WTC11 (cell line): Measurements from ENCODE around the gene CNOT9. TPM values are rescaled to one million over a fixed set of nuclear protein-coding genes. Genes with fewer than 3 reads are reported as not detected.

Source experiments
- ATAC-seq: fragments of 200-7000 bp; cut with Tn5 transposase; 2 replicates; pipeline ENCODE4 v1.10.0; 2021; ENCODE audit warnings: mild to moderate bottlenecking, moderate library complexity
- CTCF ChIA-PET: fragments of 300-600 bp; sonication (Branson Sonifier 250); formaldehyde crosslinking; loops from one replicate; lab custom pipeline; 2021; ENCODE audit warnings: antibody characterized with exemption; lab: Charles Lee
- POLR2A ChIA-PET: fragments of 350-600 bp; sonication (Branson Sonifier 250); formaldehyde crosslinking; loops from one replicate; lab custom pipeline; 2021; ENCODE audit warnings: antibody characterized with exemption; lab: Charles Lee
- DNase-seq: peaks from one replicate; pipeline ENCODE4 v3.0.0; 2021; ENCODE audit warnings: low spot score
- H3K27ac Mint-ChIP-seq: 2 replicates; pipeline ENCODE4 v1.8.0; 2021; ENCODE audit warnings: mixed read lengths
- H3K27me3 Mint-ChIP-seq: 2 replicates; pipeline ENCODE4 v1.8.0; 2021; ENCODE audit warnings: low read depth, mild to moderate bottlenecking, moderate library complexity, mixed read lengths
- H3K36me3 Mint-ChIP-seq: 2 replicates; pipeline ENCODE4 v1.8.0; 2021; ENCODE audit warnings: mixed read lengths
- H3K4me1 Mint-ChIP-seq: 2 replicates; pipeline ENCODE4 v1.8.0; 2022; ENCODE audit warnings: mixed read lengths
- H3K4me3 Mint-ChIP-seq: 2 replicates; pipeline ENCODE4 v1.8.0; 2021; ENCODE audit warnings: mild to moderate bottlenecking, moderate library complexity, mixed read lengths
- H3K9me3 Mint-ChIP-seq: 2 replicates; pipeline ENCODE4 v1.8.0; 2021; ENCODE audit warnings: mixed read lengths
- ATF2 ChIP-seq: sonication (generic); formaldehyde crosslinking; IDR thresholded peaks from 2 replicates; pipeline ENCODE4 v1.8.1; 2022; ENCODE audit warnings: low read depth, missing genetic modification reagents, borderline replicate concordance
- ATF3 ChIP-seq: sonication (generic); formaldehyde crosslinking; conservative IDR thresholded peaks from 2 replicates; pipeline ENCODE4 v1.8.1; 2022; ENCODE audit warnings: mild to moderate bottlenecking, missing genetic modification reagents
- CREM ChIP-seq: sonication (generic); formaldehyde crosslinking; IDR thresholded peaks from 2 replicates; pipeline ENCODE4 v1.8.1; 2022; ENCODE audit warnings: mild to moderate bottlenecking, missing genetic modification reagents, moderate library complexity
- EMX1 ChIP-seq: fragments of 250-450 bp; sonication (Bioruptor Pico); IDR thresholded peaks from 2 replicates; pipeline ENCODE4 v1.8.0; 2021; ENCODE audit warnings: mild to moderate bottlenecking
- GTF2I ChIP-seq: fragments of 250-450 bp; sonication (Bioruptor Pico); conservative IDR thresholded peaks from 2 replicates; pipeline ENCODE4 v1.4.0; 2021; ENCODE audit warnings: mild to moderate bottlenecking
- IRF1 ChIP-seq: sonication (generic); formaldehyde crosslinking; IDR thresholded peaks from 2 replicates; pipeline ENCODE4 v1.8.0; 2023; ENCODE audit warnings: missing genetic modification reagents
- MYBL2 ChIP-seq: sonication (generic); formaldehyde crosslinking; IDR thresholded peaks from 2 replicates; pipeline ENCODE4 v1.8.1; 2023; ENCODE audit warnings: mild to moderate bottlenecking, moderate library complexity, missing genetic modification reagents
- NR2C2 ChIP-seq: sonication (generic); formaldehyde crosslinking; IDR thresholded peaks from 2 replicates; pipeline ENCODE4 v1.8.0; 2022; ENCODE audit warnings: mild to moderate bottlenecking, missing genetic modification reagents
- OVOL2 ChIP-seq: fragments of 250-450 bp; sonication (Bioruptor Pico); IDR thresholded peaks from 2 replicates; pipeline ENCODE4 v1.9.0; 2021; ENCODE audit warnings: mild to moderate bottlenecking, borderline replicate concordance
- STAT6 ChIP-seq: sonication (generic); formaldehyde crosslinking; conservative IDR thresholded peaks from 2 replicates; pipeline ENCODE4 v1.8.1; 2023; ENCODE audit warnings: mild to moderate bottlenecking, low read depth, missing genetic modification reagents, moderate library complexity
- TCF7 ChIP-seq: sonication (generic); formaldehyde crosslinking; IDR thresholded peaks from 2 replicates; pipeline ENCODE4 v1.8.0; 2022; ENCODE audit warnings: mild to moderate bottlenecking, low read depth, missing genetic modification reagents, moderate library complexity
- TEAD4 ChIP-seq: sonication (generic); formaldehyde crosslinking; IDR thresholded peaks from 2 replicates; pipeline ENCODE4 v1.8.0; 2022; ENCODE audit warnings: mild to moderate bottlenecking, missing genetic modification reagents
- USF1 ChIP-seq: sonication (generic); formaldehyde crosslinking; IDR thresholded peaks from 2 replicates; pipeline ENCODE4 v1.8.0; 2022; ENCODE audit warnings: mild to moderate bottlenecking, missing genetic modification reagents
- ZNF232 ChIP-seq: sonication (generic); formaldehyde crosslinking; IDR thresholded peaks from 2 replicates; pipeline ENCODE4 v1.8.0; 2022; ENCODE audit warnings: mild to moderate bottlenecking, missing genetic modification reagents
- ZNF396 ChIP-seq: fragments of 250-450 bp; sonication (Bioruptor Pico); IDR thresholded peaks from 2 replicates; pipeline ENCODE4 v1.8.0; 2021; ENCODE audit warnings: mild to moderate bottlenecking, moderate library complexity, borderline replicate concordance
- total RNA-seq: library from RNA; stranded (reverse); gene quantifications from 3 replicates; pipeline ENCODE4 v1.2.3, GENCODE V29; 2021
- TF ChIP-seq, protein P1 (sequence below): sonication (generic); formaldehyde crosslinking; IDR thresholded peaks from 2 replicates; pipeline ENCODE4 v1.8.0; 2023; ENCODE audit warnings: missing genetic modification reagents, mild to moderate bottlenecking, borderline replicate concordance
- TF ChIP-seq, protein P2 (sequence below): fragments of 250-450 bp; sonication (Bioruptor Pico); IDR thresholded peaks from 2 replicates; pipeline ENCODE4 v1.9.0; 2021; ENCODE audit warnings: mild to moderate bottlenecking, borderline replicate concordance

The CNOT9 gene
- total RNA-seq, 1 experiment from 2014 or later = 62.6 TPM

- TF ChIP-seq ZNF396 (CRISPR knock-in tag) = no peak
- TF ChIP-seq ATF3 (CRISPR knock-in tag) = no peak
- no peak for TF ChIP-seq ATF2 (CRISPR knock-in tag)
- no peak for TF ChIP-seq CREM
- Mint-ChIP-seq H3K9me3 (no peaks in the 10 kb centered on the region), H3K4me1 (peaks cover 17% of the 10 kb centered on the region), H3K4me3 (no peak overlapping the region), H3K27me3 (no peaks in the 10 kb centered on the region), H3K27ac (no peak overlapping the region; the same call in 1 of the 2 replicates), H3K36me3 (peaks cover 37% of the 10 kb centered on the region)
- POLR2A ChIA-PET = no interaction called here
- DNase-seq (no peak), ATAC-seq (no peak)
- CTCF ChIA-PET = no interaction called here
Observed at GRCh38 chr2:218564056-218564455, 4.6 kb upstream of the CNOT9 start.

GRCh38 chr2:218566296-218566695 is 2.3 kb upstream of the CNOT9 start:
- DNase-seq = no peak
- Mint-ChIP-seq H3K27me3 (no peaks in the 10 kb centered on the region), H3K4me3 (peak overlapping the region; percentile 86; the same call in 1 of the 2 replicates), H3K36me3 (peaks cover 16% of the 10 kb centered on the region), H3K4me1 (peaks cover 33% of the 10 kb centered on the region), H3K9me3 (no peaks in the 10 kb centered on the region), H3K27ac (peak overlapping the region; percentile 69; the same call in 1 of the 2 replicates)
- ChIA-PET POLR2A (no interaction called here), CTCF (no interaction called here)
- no peak for ATAC-seq
- no peak for TF ChIP-seq ATF2 (CRISPR knock-in tag)
- no peak for TF ChIP-seq GTF2I (CRISPR knock-in tag)
- no peak for TF ChIP-seq NR2C2 (CRISPR knock-in tag)
- TF ChIP-seq STAT6 (CRISPR knock-in tag) = no peak
- no peak for TF ChIP-seq IRF1
- TF ChIP-seq OVOL2 (CRISPR knock-in tag) = no peak
- no peak for TF ChIP-seq MYBL2
- no peak for TF ChIP-seq USF1 (CRISPR knock-in tag)
- TF ChIP-seq TEAD4 (CRISPR knock-in tag) = no peak
- TF ChIP-seq, protein P1, sequence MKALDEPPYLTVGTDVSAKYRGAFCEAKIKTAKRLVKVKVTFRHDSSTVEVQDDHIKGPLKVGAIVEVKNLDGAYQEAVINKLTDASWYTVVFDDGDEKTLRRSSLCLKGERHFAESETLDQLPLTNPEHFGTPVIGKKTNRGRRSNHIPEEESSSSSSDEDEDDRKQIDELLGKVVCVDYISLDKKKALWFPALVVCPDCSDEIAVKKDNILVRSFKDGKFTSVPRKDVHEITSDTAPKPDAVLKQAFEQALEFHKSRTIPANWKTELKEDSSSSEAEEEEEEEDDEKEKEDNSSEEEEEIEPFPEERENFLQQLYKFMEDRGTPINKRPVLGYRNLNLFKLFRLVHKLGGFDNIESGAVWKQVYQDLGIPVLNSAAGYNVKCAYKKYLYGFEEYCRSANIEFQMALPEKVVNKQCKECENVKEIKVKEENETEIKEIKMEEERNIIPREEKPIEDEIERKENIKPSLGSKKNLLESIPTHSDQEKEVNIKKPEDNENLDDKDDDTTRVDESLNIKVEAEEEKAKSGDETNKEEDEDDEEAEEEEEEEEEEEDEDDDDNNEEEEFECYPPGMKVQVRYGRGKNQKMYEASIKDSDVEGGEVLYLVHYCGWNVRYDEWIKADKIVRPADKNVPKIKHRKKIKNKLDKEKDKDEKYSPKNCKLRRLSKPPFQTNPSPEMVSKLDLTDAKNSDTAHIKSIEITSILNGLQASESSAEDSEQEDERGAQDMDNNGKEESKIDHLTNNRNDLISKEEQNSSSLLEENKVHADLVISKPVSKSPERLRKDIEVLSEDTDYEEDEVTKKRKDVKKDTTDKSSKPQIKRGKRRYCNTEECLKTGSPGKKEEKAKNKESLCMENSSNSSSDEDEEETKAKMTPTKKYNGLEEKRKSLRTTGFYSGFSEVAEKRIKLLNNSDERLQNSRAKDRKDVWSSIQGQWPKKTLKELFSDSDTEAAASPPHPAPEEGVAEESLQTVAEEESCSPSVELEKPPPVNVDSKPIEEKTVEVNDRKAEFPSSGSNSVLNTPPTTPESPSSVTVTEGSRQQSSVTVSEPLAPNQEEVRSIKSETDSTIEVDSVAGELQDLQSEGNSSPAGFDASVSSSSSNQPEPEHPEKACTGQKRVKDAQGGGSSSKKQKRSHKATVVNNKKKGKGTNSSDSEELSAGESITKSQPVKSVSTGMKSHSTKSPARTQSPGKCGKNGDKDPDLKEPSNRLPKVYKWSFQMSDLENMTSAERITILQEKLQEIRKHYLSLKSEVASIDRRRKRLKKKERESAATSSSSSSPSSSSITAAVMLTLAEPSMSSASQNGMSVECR = no peak
- no peak for TF ChIP-seq TCF7 (CRISPR knock-in tag)
- TF ChIP-seq, protein P2, sequence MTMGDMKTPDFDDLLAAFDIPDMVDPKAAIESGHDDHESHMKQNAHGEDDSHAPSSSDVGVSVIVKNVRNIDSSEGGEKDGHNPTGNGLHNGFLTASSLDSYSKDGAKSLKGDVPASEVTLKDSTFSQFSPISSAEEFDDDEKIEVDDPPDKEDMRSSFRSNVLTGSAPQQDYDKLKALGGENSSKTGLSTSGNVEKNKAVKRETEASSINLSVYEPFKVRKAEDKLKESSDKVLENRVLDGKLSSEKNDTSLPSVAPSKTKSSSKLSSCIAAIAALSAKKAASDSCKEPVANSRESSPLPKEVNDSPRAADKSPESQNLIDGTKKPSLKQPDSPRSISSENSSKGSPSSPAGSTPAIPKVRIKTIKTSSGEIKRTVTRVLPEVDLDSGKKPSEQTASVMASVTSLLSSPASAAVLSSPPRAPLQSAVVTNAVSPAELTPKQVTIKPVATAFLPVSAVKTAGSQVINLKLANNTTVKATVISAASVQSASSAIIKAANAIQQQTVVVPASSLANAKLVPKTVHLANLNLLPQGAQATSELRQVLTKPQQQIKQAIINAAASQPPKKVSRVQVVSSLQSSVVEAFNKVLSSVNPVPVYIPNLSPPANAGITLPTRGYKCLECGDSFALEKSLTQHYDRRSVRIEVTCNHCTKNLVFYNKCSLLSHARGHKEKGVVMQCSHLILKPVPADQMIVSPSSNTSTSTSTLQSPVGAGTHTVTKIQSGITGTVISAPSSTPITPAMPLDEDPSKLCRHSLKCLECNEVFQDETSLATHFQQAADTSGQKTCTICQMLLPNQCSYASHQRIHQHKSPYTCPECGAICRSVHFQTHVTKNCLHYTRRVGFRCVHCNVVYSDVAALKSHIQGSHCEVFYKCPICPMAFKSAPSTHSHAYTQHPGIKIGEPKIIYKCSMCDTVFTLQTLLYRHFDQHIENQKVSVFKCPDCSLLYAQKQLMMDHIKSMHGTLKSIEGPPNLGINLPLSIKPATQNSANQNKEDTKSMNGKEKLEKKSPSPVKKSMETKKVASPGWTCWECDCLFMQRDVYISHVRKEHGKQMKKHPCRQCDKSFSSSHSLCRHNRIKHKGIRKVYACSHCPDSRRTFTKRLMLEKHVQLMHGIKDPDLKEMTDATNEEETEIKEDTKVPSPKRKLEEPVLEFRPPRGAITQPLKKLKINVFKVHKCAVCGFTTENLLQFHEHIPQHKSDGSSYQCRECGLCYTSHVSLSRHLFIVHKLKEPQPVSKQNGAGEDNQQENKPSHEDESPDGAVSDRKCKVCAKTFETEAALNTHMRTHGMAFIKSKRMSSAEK = no peak
- no peak for TF ChIP-seq EMX1
- TF ChIP-seq ZNF232 (CRISPR knock-in tag) = no peak
